PFSK-1 (cell line): Measurements from ENCODE around the gene CELSR1.

Source experiments
- FOXP2 ChIP-seq: optimal IDR thresholded peaks from 2 replicates; pipeline ENCODE3; 2011; ENCODE audit warnings: borderline replicate concordance, control low read depth, inconsistent platforms; ENCODE audit not compliant: insufficient read depth; ENCODE audit errors: extremely low read length, extremely low read depth
- POLR2AphosphoS5 ChIP-seq: IDR thresholded peaks from 2 replicates; pipeline ENCODE4 v1.6.1; 2012; ENCODE audit warnings: low read depth, mild to moderate bottlenecking, control low read depth, low read length, moderate library complexity
- REST ChIP-seq, 2 experiments: IDR thresholded peaks; 2 replicates each; pipeline versions ENCODE4 v1.6.1 to v1.8.0; 2011 to 2012; ENCODE audit warnings: low read depth in 2 of 2, low read length in 2 of 2, control low read depth in 1 of 2, inconsistent platforms in 1 of 2, mild to moderate bottlenecking in 1 of 2, moderate library complexity in 1 of 2; ENCODE audit not compliant: insufficient read depth in 1 of 2
- TAF1 ChIP-seq: IDR thresholded peaks from 2 replicates; pipeline ENCODE4 v1.6.1; 2012; ENCODE audit warnings: low read length, control low read depth, borderline replicate concordance; ENCODE audit not compliant: insufficient read depth

- TF ChIP-seq POLR2AphosphoS5 (no peak), TAF1 (no peak), REST (IDR thresholded peaks at IDR 0.05; ENCODE audit: insufficient read depth in 1 of 2, low read depth in 2 of 2, low read length in 2 of 2) (no peak), FOXP2 (no peak)
Measured at GRCh38 chr22:46507451-46508425, 29.7 kb downstream of the CELSR1 start.
